Urinary bladder (tissue), 4 donors: ENCODE results near the gene TMPRSS13. TPM values are rescaled to one million over a fixed set of nuclear protein-coding genes. Genes with fewer than 3 reads are reported as not detected.
A peak's percentile ranks its signal among the peaks of the same experiment; 100 is the strongest.
"Not testable (repeated sequence)": the region's sequence is repeated elsewhere in the genome, so short reads cannot be mapped to it uniquely, and the experiment has no call there.

ENCODE experiments used
- DNase-seq: peaks from one replicate; pipeline ENCODE4 v3.0.0-alpha.2; 2015; ENCODE audit errors: extremely low spot score
- H3K27ac ChIP-seq: one replicate; pipeline ENCODE4 v1.5.1; 2013; ENCODE audit warnings: low read depth, mild to moderate bottlenecking, moderate library complexity
- H3K36me3 ChIP-seq: one replicate; pipeline ENCODE4 v1.6.1; 2013; ENCODE audit warnings: mild to moderate bottlenecking, moderate library complexity; ENCODE audit not compliant: insufficient read depth
- H3K4me1 ChIP-seq: one replicate; pipeline ENCODE4 v1.6.1; 2013; ENCODE audit warnings: mild to moderate bottlenecking, moderate library complexity; ENCODE audit not compliant: insufficient read depth
- H3K4me3 ChIP-seq: one replicate; pipeline ENCODE4 v1.5.1; 2013; ENCODE audit warnings: low read depth, low read length
- WGBS: extraction: QIAGEN DNeasy Blood & Tissue Kit; methylation state at CpG from one replicate; pipeline ENCODE4 v1.1.7; 2013; 5-methylcytosine and 5-hydroxymethylcytosine counted together
- polyA plus RNA-seq: library from polyadenylated mRNA; stranded (reverse); fragments of 200-250 nt; gene quantifications from one replicate; pipeline ENCODE4 v1.2.3, GENCODE V29; 2013
- total RNA-seq: library from RNA; depleted of rRNA; stranded (reverse); fragments of >200 nt; gene quantifications from one replicate; pipeline ENCODE4 v1.2.3, GENCODE V29; 2014
- donor health status: healthy with polysubstance abuse.
- donor health status: healthy.

The TMPRSS13 gene
- 0.63 TPM for total RNA-seq
- polyA plus RNA-seq, result 0.18 TPM

GRCh38 chr11:117929142-117929915 lies at the start of gene TMPRSS13:
Gene TMPRSS13 (minus strand): TSS chr11:117929402. CDS start chr11:117929307, 95 bp downstream.
- Histone ChIP-seq H3K36me3 (no peaks in the 10 kb centered on the region), H3K27ac (no peak within 1 kb of the TSS), H3K4me1 (no peaks in the 10 kb centered on the region), H3K4me3 (no peak within 1 kb of the TSS)
- DNase-seq, result peak; percentile 71
- 48% methylated on average over 13 of the region's 13 CpGs for WGBS

- Histone ChIP-seq H3K4me3 (no peak overlapping the region), H3K27ac (no peak overlapping the region), H3K36me3 (no peaks in the 10 kb centered on the region), H3K4me1 (no peaks in the 10 kb centered on the region)
- DNase-seq, result no peak
- WGBS, result 64% methylated on average over 4 of the region's 4 CpGs
Measured at GRCh38 chr11:117978991-117979390, 49.8 kb upstream of the TMPRSS13 start.

GRCh38 chr11:117978291-117978910 lies 49.2 kb upstream of the TMPRSS13 start:
- not testable (repeated sequence) for H3K4me3 ChIP-seq, DNase-seq, H3K36me3 ChIP-seq, H3K4me1 ChIP-seq, H3K27ac ChIP-seq
- 93% methylated on average over 36 of the region's 36 CpGs for WGBS

- not testable (repeated sequence) for DNase-seq, H3K27ac ChIP-seq, H3K4me3 ChIP-seq, H3K36me3 ChIP-seq, H3K4me1 ChIP-seq
- 74% methylated on average over 23 of the region's 23 CpGs for WGBS
Measured at GRCh38 chr11:117977612-117978264, 48.5 kb upstream of the TMPRSS13 start.

- WGBS, result 86% methylated on average over 5 of the region's 5 CpGs
- H3K27ac ChIP-seq, result no peak overlapping the region
Measured at GRCh38 chr11:117977029-117977428, 47.8 kb upstream of the TMPRSS13 start.

GRCh38 chr11:117976445-117976844 lies 47.2 kb upstream of the TMPRSS13 start:
- H3K27ac ChIP-seq, result no peak overlapping the region

More at GRCh38 chr11:117977029-117977428, 47.8 kb upstream of the TMPRSS13 start:
- Histone ChIP-seq H3K36me3 (no peaks in the 10 kb centered on the region), H3K4me3 (no peak overlapping the region), H3K4me1 (no peaks in the 10 kb centered on the region)
- DNase-seq, result no peak

GRCh38 chr11:117973503-117973860 lies 44.3 kb upstream of the TMPRSS13 start:
- no peak overlapping the region for H3K4me3 ChIP-seq
- DNase-seq, result no peak
- no peaks in the 10 kb centered on the region for H3K4me1 ChIP-seq
- no peaks in the 10 kb centered on the region for H3K36me3 ChIP-seq
- WGBS, result 86% methylated on average over 4 of the region's 4 CpGs
- no peak overlapping the region for H3K27ac ChIP-seq

More at GRCh38 chr11:117976445-117976844, 47.2 kb upstream of the TMPRSS13 start:
- no peaks in the 10 kb centered on the region for H3K4me1 ChIP-seq
- no peak overlapping the region for H3K4me3 ChIP-seq
- 89% methylated on average over 4 of the region's 4 CpGs for WGBS
- no peak for DNase-seq
- no peaks in the 10 kb centered on the region for H3K36me3 ChIP-seq

- 40% methylated on average over 9 of the region's 9 CpGs for WGBS
- H3K36me3 ChIP-seq, result no peaks in the 10 kb centered on the region
Measured at GRCh38 chr11:117972629-117973502, 43.7 kb upstream of the TMPRSS13 start.

GRCh38 chr11:117972044-117972443 lies 42.8 kb upstream of the TMPRSS13 start:
- Histone ChIP-seq H3K4me1 (no peaks in the 10 kb centered on the region), H3K36me3 (no peaks in the 10 kb centered on the region), H3K27ac (no peak overlapping the region), H3K4me3 (no peak overlapping the region)
- no peak for DNase-seq
- 93% methylated on average over 10 of the region's 10 CpGs for WGBS

More at GRCh38 chr11:117972629-117973502, 43.7 kb upstream of the TMPRSS13 start:
- no peak overlapping the region for H3K4me3 ChIP-seq
- DNase-seq, result no peak
- H3K27ac ChIP-seq, result no peak overlapping the region
- H3K4me1 ChIP-seq, result no peaks in the 10 kb centered on the region

GRCh38 chr11:117970400-117971024 lies 41.3 kb upstream of the TMPRSS13 start:
- H3K27ac ChIP-seq, result no peak overlapping the region
- H3K36me3 ChIP-seq, result no peaks in the 10 kb centered on the region
- H3K4me3 ChIP-seq, result no peak overlapping the region
- no peak for DNase-seq
- H3K4me1 ChIP-seq, result no peaks in the 10 kb centered on the region
- 84% methylated on average over 4 of the region's 4 CpGs for WGBS

GRCh38 chr11:117969160-117969991 lies 40.2 kb upstream of the TMPRSS13 start:
- H3K4me1 ChIP-seq, result no peaks in the 10 kb centered on the region
- WGBS, result 89% methylated on average over 5 of the region's 5 CpGs

GRCh38 chr11:117966908-117967307 lies 37.7 kb upstream of the TMPRSS13 start:
- 75% methylated on average over 8 of the region's 8 CpGs for WGBS
- H3K4me3 ChIP-seq, result no peak overlapping the region
- no peaks in the 10 kb centered on the region for H3K4me1 ChIP-seq
- H3K36me3 ChIP-seq, result no peaks in the 10 kb centered on the region
- H3K27ac ChIP-seq, result no peak overlapping the region
- DNase-seq, result no peak

More at GRCh38 chr11:117969160-117969991, 40.2 kb upstream of the TMPRSS13 start:
- no peaks in the 10 kb centered on the region for H3K36me3 ChIP-seq
- no peak overlapping the region for H3K27ac ChIP-seq
- DNase-seq, result no peak
- no peak overlapping the region for H3K4me3 ChIP-seq
